Measurements from ENCODE around the gene HLTF. TPM values are rescaled to one million over a fixed set of nuclear protein-coding genes. Genes with fewer than 3 reads are reported as not detected.
A peak's percentile ranks its signal among the peaks of the same experiment; 100 is the strongest.

The HLTF gene
- total and polyA plus RNA-seq, 10 donors, result 5.4 to 26.5 (median 19.2) TPM

DNA sequence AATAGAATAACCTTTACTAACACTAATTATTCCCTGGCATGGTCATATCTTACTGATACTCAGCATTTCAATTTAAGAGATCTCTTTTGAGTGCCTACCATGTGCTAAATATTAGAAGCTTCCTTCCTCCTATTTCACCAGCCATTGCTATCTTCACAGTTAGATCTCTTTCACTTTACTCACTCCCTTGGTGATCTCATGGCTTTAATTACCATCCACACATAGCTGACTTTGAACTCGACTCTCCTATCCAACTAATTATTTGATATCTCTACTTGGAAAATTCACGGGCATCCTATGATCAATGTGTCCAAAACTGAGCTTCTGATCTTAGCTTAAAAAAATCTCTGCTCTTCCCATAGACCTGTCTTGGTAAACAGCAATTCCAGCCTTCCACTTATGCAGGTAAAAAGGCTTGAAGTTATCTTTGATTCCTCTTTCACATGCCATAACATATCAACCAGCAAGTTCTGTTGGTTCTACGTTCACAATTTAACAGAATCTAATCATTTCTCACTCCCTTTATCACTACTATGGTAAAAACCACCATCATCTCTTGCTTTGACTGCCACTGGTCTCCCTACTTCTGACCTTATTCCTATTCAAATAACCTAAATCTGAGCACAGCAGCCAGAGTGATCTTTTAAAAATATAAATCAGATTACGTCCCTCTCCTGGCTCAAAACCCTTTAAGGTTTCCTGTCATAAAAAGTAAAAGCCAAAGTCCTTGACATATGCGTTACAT, 41.8 kb downstream of the HLTF start:
- no peaks in the 10 kb centered on the region for H3K27me3 ChIP-seq (replicated peaks in 1 of 7)
- TF ChIP-seq POLR2A (IDR thresholded peaks at IDR 0.05), result no peak
- TF ChIP-seq CTCF (IDR thresholded peaks at IDR 0.05 in 8 of 11, conservative IDR thresholded peaks at IDR 0.05 in 3 of 11), result no peak
- TF ChIP-seq POLR2AphosphoS5 (IDR thresholded peaks at IDR 0.05), result no peak
- no peaks in the 10 kb centered on the region for H3K9me3 ChIP-seq
- no peak overlapping the region for H3K27ac ChIP-seq
- DNase-seq, result no peak
- no peak overlapping the region for H3K4me3 ChIP-seq
- intact Hi-C loops (cut with DNase I; ENCODE audit: low total_unique reads), result no loop called here
- peaks cover 0 to 84% (median 8%) of the 10 kb centered on the region in 6 donors for H3K36me3 ChIP-seq
- peaks cover 0 to 14% (median 3%) of the 10 kb centered on the region in 6 donors for H3K4me1 ChIP-seq
- 88 to 95% (median 89%) methylated on average over 5 of the region's 5 CpGs for WGBS, 5 donors

GRCh38 chr3:149042789-149043386, 43.4 kb downstream of the HLTF start:
- TF ChIP-seq POLR2AphosphoS5 (IDR thresholded peaks at IDR 0.05) (no peak), CTCF (IDR thresholded peaks at IDR 0.05 in 8 of 11, conservative IDR thresholded peaks at IDR 0.05 in 3 of 11) (no peak), POLR2A (IDR thresholded peaks at IDR 0.05) (no peak)
- Histone ChIP-seq H3K27me3 (replicated peaks in 1 of 7) (no peaks in the 10 kb centered on the region), H3K9me3 (no peaks in the 10 kb centered on the region), H3K27ac (peak overlapping the region in 1 of 8 donors; percentile 29), H3K4me1 (peaks cover 0 to 14% (median 3%) of the 10 kb centered on the region in 6 donors), H3K4me3 (no peak overlapping the region), H3K36me3 (peaks cover 0 to 84% (median 20%) of the 10 kb centered on the region in 6 donors)
- intact Hi-C loops (cut with DNase I; ENCODE audit: low total_unique reads), result no loop called here
- 46 to 70% (median 51%) methylated on average over 1 of the region's 1 CpG for WGBS, 5 donors
- DNase-seq, result no peak

GRCh38 chr3:149038322-149038721, 48.0 kb downstream of the HLTF start:
- no peaks in the 10 kb centered on the region for H3K27me3 ChIP-seq (replicated peaks in 1 of 7)
- no peak overlapping the region for H3K4me3 ChIP-seq
- H3K27ac ChIP-seq, result no peak overlapping the region
- H3K36me3 ChIP-seq, result peaks cover 0 to 81% (median 23%) of the 10 kb centered on the region in 6 donors
- intact Hi-C loops (cut with DNase I; ENCODE audit: low total_unique reads), result no loop called here
- no peaks in the 10 kb centered on the region for H3K9me3 ChIP-seq
- no peak for DNase-seq
- TF ChIP-seq POLR2A (IDR thresholded peaks at IDR 0.05) (no peak), POLR2AphosphoS5 (IDR thresholded peaks at IDR 0.05) (no peak), CTCF (IDR thresholded peaks at IDR 0.05 in 8 of 11, conservative IDR thresholded peaks at IDR 0.05 in 3 of 11) (no peak)
- WGBS, 5 donors, result 83 to 95% (median 89%) methylated on average over 2 of the region's 2 CpGs
- H3K4me1 ChIP-seq, result peaks cover 0 to 9% (median 3%) of the 10 kb centered on the region in 6 donors

DNA sequence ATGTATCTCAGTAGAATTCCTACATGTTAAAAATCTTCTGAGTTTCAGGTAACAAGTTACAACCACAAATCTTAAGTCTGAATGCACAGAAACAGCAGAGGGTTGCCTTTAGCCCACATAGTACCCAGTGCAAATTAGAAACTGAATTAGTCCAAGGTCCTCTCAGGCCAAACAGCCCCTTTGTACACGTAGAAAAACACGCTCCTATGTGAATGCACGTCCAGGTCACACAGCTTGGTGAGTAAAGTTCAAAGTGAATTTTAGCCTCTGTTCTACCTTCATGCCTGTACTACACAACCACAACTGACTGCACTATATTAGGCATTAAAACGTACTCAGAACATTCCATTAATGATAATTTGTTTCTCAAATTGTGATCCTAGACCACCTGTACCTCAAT, 48.6 kb downstream of the HLTF start:
- no peak for TF ChIP-seq POLR2A (IDR thresholded peaks at IDR 0.05)
- TF ChIP-seq CTCF (IDR thresholded peaks at IDR 0.05 in 8 of 11, conservative IDR thresholded peaks at IDR 0.05 in 3 of 11), result no peak
- TF ChIP-seq POLR2AphosphoS5 (IDR thresholded peaks at IDR 0.05), result no peak
- Histone ChIP-seq H3K9me3 (no peaks in the 10 kb centered on the region), H3K27me3 (replicated peaks in 1 of 7) (no peaks in the 10 kb centered on the region), H3K27ac (no peak overlapping the region), H3K4me1 (peaks cover 0 to 3% (median 1%) of the 10 kb centered on the region in 6 donors), H3K4me3 (no peak overlapping the region), H3K36me3 (peaks cover 0 to 87% (median 24%) of the 10 kb centered on the region in 6 donors)
- 92 to 98% (median 95%) methylated on average over 4 of the region's 4 CpGs for WGBS, 5 donors
- no peak for DNase-seq
- intact Hi-C loops (cut with DNase I; ENCODE audit: low total_unique reads), result no loop called here
